RPMI7951 (cell line): ENCODE data around the gene SULT2B1. TPM values are rescaled to one million over a fixed set of nuclear protein-coding genes. Genes with fewer than 3 reads are reported as not detected.
"Not testable (repeated sequence)": the region's sequence is repeated elsewhere in the genome, so short reads cannot be mapped to it uniquely, and the experiment has no call there.

ENCODE experiments used
- DNase-seq: peaks from one replicate; pipeline ENCODE4 v3.0.0-alpha.2; 2012; ENCODE audit warnings: low read depth
- total RNA-seq: library from RNA; depleted of rRNA; stranded (reverse); fragments of >200 nt; shearing (Covaris generic); gene quantifications from 2 replicates; pipeline ENCODE4 v1.2.3, GENCODE V29; 2014

The SULT2B1 gene
- total RNA-seq, 1 experiment from 2014 or later, result not detected

DNA sequence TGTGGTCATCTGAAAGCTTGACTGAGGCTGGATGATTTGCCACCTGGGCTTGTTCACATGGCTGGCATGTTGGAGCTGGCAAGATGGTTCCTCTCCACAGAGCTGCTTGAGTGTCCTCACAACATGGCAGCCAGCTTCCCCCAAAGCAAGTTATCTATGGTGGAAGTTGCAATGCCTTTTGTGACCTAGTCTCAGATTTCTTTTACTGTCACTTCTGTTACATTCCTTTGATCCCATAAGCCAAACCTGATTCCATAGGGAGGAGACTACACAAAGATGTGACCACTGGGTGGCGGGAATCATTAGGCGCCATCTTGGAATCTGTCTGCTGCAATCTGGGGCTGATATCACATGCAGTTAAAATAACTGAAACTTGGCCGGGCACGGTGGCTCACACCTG lies 22.8 kb upstream of the SULT2B1 start:
- DNase-seq, result no peak

DNA sequence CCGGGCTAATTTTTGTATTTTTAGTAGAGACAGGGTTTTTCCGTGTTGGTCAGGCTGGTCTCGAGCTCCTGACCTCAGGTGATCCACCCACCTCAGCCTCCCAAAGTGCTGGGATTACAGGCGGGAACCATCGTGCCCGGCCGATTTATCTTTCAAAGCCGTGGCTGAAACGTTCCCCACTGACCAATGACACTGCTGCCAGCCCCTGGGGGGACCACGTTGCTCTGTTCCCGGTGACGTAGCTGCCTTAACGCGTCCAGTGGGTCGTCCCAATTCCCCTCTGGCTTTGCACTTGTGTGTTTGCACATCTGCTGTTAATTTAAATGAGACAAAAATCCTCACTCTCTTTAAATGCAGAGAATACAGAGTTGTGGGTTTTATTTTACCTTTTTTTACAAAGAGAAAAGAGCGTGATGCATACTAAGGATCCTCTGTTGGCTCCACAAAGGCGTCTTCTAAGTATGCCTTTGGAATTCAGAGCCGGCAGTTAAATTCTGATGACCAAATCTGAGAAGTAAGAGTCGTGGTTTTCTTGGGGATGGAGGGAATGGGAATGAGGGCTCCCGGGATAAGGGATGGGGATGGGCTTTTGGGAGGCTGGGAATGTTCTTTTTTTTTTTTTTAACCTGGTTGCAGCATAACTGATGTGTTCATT lies 21.8 kb upstream of the SULT2B1 start:
- peak; percentile 49 for DNase-seq

- DNase-seq, result no peak
These were observed 21.2 kb upstream of the SULT2B1 start for GRCh38 chr19:48530770-48531169.

DNA sequence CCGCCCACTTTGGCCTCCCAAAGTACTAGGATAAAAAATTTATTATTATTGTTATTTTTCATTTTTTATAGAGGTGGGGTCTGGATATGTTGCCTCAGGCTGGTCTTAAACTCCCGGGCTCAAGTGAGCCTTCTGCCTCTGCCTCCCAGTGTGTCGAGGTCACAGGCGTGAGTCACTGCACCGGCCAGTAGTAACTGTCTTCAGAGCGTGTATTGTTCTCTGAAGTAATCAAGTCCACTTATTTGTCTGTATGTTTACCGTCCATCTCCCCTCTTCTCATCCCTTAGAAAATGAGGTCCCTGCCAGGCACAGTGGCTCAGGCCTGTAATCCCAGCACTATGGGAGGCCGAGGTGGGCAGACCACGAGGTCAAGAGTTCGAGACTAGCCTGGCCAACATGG lies 18.2 kb upstream of the SULT2B1 start:
- peak; percentile 37 for DNase-seq

- no peak for DNase-seq
These were observed 14.4 kb upstream of the SULT2B1 start for GRCh38 chr19:48537541-48537940.

DNA sequence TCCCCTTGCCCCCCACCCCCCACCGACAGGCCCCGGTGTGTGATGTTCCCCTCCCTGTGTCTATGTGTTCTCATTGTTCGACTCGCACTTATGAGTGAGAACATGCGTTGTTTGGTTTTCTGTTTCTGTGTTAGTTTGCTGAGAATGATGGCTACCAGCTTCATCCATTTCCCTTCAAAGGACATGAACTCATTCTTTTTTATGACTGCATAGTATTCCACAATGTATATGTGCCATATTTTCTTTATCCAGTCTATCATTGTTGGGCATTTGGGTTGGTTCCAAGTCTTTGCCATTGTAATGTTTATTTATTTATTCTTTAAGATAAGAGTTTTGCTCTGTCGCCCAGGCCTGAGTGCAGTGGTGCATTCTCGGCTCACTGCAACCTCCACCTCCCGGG lies 13.9 kb upstream of the SULT2B1 start:
- DNase-seq, result not testable (repeated sequence)

DNA sequence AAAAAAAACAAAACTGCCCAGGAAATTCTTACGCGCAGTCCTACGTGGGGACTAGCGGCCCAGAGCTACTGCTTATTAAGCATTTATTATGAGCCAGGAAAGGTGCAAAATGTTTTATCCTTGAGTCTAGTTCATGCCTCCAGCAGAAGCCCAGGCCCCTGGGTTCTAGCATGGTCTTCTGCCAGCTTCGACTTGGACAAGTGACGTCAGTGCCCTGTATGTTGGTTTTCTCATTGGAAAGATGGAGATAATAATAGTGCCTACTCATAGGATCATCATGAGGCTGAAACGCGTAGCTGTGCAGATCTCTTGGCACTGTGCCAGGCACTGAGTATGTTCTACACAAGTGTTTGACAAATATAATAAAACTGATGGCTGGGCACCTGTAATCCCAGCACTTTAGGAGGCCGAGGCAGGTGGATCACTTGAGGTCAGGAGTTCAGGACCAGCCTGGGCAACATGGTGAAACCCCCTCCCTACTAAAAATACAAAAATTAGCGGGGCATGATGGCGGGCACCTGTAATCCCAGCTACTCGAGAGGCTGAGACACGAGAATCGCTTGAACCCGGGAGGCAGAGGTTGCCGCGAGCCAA lies 12.4 kb upstream of the SULT2B1 start:
- DNase-seq, result peak; percentile 74

- DNase-seq, result peak; percentile 29
These were observed 11.9 kb upstream of the SULT2B1 start for GRCh38 chr19:48540110-48540509.

GRCh38 chr19:48541813-48542212 lies 10.2 kb upstream of the SULT2B1 start:
- no peak for DNase-seq

DNA sequence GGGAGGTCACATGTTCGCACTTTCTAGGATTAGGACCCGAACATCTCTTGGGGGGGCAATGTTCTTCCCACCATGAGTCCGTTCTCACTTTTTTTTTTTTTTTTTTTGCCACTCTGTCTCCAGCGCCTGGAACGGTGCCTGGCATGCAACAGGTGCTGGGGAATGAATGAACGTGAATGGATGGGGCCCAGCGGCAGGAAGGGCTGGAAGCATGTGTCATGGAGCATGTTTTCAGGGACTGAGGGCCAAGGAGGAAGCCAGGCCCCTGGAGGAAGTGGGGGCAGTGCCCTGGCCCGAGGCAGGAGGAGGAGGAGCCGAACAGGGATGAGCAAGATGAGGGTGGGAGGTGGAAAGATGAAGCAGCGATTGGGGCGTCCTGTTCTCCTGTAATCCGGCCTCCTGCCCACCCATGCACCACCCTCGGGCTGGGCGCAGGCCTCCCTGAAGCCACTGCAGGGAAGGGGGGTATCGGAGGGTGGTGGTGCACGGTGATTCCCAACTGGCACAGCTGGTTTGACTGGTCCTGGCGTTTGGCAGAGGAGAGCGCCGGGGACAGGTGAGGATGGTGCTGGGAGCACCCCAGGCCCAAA lies 8.8 kb upstream of the SULT2B1 start:
- peak; percentile 75 for DNase-seq

- no peak for DNase-seq
These were observed 6.9 kb upstream of the SULT2B1 start for GRCh38 chr19:48544856-48545750.

DNA sequence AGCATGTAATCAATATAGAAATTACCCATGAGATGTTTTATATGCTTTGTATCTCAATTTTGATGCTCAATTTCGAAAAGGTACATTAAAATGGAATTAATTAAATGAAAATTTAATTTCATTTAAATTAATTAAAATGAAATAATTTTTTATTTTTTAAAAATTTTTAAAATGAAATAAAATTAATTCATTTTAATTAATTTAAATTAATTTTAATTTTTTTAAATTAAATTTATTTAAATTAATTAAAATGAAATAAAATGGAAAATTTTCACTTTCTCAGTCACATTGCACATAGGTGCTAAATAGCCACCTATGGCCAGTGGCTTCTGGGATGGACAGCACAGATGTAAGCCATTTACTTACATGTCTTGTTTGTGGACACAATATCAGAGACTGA lies 4.2 kb upstream of the SULT2B1 start:
- no peak for DNase-seq

DNA sequence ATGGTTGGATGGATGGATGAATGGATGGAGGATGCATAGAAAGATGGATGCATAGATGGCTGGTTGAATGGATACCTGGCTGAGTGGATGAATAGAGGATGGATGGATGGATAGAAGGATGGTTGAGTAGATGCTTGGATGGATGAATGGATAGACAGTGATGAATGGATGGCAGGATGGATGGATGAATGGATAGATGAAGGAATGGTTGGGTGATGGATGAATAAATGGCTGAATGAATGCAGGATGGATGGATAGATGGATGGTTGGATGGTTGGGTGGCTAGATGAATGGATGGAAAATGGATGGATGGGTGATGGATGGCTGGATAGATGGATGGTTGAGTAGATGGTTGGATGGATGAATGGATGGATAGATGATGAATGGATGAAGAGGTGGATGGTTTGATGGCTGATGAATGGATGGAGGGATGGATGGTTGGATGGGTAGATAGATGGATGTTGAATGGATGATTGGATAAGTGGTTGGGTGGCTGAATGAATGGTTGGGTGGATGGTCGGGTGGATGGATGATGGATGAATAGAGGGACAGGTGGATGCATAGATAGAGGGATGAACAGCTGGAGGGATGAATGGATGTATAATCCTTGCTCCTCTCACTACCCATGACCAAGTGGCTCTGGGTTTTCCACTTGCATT lies 3.6 kb upstream of the SULT2B1 start:
- no peak for DNase-seq

- DNase-seq, result no peak
These were observed 2.6 kb upstream of the SULT2B1 start for GRCh38 chr19:48549380-48549779.

- DNase-seq, result no peak
These were observed 692 bp downstream of the SULT2B1 start for GRCh38 chr19:48552406-48553322.

- DNase-seq, result peak; percentile 97
These were observed 1.9 kb downstream of the SULT2B1 start for GRCh38 chr19:48553676-48554384.

GRCh38 chr19:48554385-48555091 lies 2.6 kb downstream of the SULT2B1 start:
- peak; percentile 34 for DNase-seq

DNA sequence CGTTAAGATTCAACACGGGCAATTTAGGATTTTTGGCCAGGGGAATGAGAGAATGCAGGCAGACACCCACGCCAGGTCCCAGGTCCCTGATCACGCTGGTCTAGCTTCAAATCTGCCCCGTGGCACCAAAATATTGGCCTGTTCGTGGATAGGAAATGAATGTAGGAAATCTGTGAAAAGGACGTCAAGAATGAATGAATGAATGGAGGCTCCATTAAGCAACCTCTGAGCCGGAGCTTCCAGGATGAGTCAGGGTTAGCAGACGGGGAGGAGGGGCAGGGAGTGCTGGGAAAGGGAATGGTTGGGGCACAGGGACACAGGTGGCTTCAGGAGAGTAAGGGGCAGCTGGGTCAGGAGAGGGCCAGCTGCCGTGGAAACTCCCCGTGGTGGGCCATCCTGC lies 4.2 kb downstream of the SULT2B1 start:
- peak; percentile 62 for DNase-seq

GRCh38 chr19:48556825-48557224 lies 4.9 kb downstream of the SULT2B1 start:
- DNase-seq, result no peak
